Measurements from ENCODE around the gene SMKR1.

DNA sequence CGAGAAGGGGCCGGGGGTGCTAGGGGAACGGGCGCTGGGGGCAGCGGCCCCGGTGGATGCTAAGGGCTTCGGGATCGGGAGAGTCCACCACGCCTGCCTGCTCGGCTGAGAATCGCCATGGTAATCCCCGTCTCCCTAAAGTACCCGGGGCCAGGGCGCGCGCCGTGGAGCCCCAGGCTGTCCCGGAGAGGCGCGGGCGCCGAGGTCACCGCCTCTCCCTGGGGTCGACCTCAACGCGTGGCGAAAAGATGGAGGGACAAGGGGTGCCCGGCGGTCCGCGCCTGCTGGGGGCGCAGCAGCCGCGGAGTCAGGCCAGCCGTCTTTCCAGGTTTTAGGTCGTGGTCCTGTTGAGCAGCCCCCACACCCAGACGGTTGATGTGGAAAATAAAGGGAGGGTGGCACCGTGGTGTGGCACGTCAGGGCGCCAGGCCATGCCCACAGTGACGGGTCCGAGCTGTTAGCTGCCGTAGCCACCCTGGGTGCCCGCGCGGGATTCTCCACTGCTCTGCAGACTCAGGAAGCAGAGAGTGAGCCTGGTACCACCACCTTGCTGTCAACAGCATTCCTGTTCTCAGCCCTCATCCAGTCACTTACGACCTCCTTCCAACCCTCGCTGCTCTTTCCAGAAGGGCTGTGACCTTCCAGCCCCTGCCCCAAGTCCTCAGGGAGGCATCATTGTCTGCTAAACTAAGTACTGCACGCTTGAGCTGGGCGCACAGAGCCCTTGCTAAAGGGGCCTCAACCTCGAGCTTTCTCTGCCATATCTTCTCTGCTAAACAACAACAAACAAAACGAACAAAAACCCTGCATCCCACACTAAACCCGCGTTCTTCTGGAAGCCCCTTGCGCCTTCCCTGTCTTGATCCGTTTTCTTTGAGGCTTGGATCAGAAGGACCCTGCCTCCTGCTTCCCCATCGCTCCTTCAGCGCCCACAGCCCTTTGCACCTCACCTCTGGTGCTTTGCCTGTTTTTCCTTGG lies 666 bp downstream of the SMKR1 start:
- TF ChIP-seq, protein P1, sequence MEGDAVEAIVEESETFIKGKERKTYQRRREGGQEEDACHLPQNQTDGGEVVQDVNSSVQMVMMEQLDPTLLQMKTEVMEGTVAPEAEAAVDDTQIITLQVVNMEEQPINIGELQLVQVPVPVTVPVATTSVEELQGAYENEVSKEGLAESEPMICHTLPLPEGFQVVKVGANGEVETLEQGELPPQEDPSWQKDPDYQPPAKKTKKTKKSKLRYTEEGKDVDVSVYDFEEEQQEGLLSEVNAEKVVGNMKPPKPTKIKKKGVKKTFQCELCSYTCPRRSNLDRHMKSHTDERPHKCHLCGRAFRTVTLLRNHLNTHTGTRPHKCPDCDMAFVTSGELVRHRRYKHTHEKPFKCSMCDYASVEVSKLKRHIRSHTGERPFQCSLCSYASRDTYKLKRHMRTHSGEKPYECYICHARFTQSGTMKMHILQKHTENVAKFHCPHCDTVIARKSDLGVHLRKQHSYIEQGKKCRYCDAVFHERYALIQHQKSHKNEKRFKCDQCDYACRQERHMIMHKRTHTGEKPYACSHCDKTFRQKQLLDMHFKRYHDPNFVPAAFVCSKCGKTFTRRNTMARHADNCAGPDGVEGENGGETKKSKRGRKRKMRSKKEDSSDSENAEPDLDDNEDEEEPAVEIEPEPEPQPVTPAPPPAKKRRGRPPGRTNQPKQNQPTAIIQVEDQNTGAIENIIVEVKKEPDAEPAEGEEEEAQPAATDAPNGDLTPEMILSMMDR (IDR thresholded peaks at IDR 0.05; ENCODE audit: borderline replicate concordance, extremely low read depth, low read length, poor library complexity, severe bottlenecking), result no peak
- no peak for TF ChIP-seq EZH2 (IDR thresholded peaks at IDR 0.05; ENCODE audit: borderline replicate concordance, low read depth, low read length, severe bottlenecking)

All from DND-41 (cell line).